Glomerular visceral epithelial cell (primary cell): ENCODE measurements around the gene GALNT10.
A peak's percentile ranks its signal among the peaks of the same experiment; 100 is the strongest.

ENCODE experiments used
- DNase-seq: peaks from one replicate; pipeline ENCODE4 v3.0.0-alpha.2; 2016; ENCODE audit errors: extremely low spot score

Gene GALNT10

DNA sequence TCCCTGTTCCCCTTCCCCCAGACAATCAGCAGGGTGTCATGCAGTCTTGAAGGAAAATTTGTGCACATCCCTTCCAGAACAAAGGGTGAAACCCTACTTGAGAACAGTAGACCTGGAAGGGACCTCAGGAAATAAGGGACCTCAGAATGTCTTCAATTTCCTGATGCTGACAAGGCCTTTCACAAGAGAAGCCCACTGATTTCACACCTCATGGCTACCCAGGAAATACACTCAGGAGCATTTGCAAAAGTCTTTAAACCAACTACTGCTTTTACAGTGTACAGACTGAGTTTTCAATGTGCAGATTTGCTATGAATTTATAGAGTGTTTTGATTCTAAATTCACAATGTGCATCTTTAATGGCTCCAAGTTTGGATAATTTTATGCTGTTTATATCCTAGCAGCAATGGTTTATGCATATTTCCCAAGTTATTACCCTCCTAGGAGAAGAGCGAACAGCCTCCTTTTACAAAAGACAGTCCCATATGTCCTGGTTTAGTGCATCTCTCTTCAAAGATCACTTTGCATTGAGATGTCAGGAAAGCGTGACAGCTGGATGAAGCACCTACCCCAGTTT is 74.8 kb downstream of the GALNT10 start:
- DNase-seq = no peak

DNA sequence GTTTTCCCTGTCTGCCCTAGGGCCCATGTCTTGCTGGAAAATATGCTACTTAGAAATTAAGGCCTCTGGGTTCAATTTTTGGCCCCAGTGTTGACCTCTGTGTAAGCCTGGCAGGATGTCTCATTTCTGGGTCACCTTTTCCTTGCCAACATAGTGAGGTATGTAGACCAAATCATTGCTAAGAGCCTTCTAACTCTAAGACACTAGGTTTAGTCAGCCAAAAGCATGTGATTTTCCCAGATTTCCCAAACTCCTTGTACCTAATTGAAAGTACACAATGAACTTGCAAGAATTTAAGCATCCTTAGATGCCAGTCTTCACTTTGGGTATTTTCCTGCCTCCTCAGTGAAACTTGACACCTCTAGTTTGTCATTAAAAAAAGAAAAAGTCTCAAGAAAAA is 77.0 kb downstream of the GALNT10 start:
- DNase-seq = no peak

- no peak for DNase-seq
These were observed 77.5 kb downstream of the GALNT10 start for GRCh38 chr5:154268073-154268472.

DNA sequence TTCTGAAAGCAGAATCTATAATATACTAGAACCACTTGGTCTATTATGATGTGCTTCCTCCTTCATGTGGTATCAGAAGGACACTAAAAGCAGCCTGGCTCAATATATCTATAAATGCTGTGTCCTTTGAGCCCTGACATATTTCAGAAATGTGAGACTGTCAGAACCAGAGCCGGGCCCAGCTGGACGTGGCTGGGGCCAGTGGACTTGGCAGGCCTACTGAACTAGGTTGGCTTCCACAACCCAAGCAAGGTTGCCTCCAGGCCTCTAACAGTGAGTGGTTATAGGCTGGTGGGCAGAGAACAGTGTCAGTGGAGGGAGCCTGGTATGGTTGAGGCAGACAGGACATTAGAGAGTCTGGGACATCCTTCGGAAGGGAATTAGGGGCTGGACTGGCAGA is 78.9 kb downstream of the GALNT10 start:
- no peak for DNase-seq

DNA sequence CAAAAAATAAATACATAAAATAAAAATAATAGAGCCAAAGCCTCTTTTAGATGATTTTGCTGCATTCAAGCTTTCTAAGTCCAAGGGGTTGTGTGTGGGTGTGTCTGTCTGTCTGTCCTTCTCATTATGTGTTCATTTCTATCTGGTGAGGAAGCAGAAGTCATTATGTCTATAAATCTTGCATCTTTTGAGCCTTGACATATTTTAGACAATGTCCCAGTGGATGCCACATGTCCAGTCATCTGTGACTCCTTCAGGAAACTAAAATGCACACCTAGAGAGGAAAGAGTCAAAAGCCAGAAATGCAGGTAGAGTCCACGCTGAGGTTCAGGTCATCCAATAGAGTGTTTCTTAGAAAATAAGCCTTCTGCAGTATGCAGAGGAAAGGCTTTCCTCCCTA is 80.9 kb downstream of the GALNT10 start:
- no peak for DNase-seq

DNA sequence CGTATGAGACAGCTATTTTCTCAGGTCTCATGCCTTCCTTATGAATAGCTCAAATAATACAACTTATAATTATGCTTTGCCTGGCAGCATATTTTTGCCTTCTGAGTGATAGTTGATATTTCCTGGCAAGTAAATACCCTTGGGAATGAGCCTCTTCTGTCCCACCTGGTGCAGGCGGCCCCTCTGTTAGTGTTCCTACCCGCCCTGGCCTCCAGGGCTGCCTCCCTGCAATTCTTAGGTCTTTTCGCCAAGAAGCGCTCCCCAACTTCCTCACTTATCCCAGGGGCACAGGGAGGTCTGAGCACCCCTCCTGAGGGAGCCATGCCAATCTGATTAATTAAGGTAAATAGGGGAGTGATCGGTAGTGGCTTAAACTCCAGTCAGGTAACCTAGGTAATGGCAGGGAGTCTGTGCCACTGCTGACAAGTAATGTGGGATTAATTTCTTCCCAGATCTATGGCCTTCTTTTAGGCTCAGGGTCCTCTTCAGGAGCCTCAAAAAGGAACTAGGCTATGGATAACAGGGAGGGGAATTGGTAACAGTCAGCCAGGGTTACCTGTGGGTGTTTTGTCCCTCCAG is 81.5 kb downstream of the GALNT10 start:
- DNase-seq = no peak

DNA sequence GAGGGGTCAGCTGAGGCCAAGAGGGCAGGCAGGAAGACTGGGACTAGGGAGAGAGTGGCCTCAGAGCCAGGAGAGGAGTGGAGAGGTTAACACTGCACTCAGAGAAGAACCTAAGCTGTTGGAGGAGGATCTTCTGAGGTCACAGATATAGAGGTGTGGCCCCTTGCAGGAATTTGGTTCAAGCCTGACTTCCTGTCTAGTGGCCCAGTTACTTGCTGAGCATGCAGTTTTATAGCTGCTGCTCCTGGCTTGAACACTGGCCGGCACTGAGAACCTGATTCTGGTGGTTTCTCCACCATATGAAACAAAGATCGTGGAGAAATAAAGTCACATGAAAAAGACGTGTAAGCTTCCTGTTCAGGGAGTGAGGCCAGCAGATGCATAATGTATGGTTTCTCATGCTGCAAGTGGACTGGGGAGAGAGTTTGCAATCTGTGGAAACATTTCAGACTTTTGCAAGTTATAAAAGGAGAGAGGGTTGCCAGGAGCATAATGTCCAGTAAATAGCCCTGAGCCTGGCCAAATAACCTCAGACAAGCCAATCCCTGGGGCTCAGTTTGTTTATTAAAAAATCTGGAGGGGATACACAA is 82.6 kb downstream of the GALNT10 start:
- peak; percentile 45 for DNase-seq

DNA sequence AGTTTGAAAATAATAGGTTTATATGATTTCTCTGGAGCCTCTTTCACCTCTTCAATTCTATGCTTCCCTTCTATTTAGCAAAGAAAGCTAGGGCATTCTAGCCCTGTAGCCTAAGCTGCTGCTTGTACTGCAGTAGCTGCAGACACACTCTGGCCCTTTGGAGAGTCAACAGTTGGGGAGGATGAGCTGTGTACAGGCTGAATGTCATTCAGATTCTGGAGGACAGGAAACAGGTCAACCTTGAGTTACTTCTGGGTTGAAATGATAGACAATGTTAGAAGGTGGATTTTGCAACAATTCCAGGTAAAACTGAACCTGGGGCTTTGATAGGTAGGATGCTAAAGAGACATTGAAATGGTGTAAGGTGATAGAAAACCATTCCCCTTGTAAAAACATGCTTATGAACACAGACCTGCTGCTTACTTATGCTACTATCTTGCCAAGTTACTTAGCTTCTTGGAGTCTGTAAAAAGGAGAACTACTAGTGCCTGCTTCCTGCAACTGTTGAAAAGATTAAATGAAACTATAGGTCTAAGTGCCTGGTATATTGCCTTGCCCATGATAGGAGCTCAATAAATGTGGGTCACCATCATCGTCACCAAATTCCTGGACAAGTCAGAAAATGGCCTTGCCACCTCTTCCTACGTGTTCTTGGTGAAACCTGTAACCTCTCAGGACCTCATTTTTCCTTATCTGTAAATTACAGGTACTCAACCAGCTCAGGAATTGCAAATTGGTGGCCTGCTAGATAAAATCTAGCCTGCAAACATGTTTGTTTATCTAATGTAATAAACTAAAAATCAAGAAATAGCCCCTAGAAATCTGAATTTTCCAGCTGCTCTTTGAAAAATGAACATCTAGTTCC is 83.7 kb downstream of the GALNT10 start:
- no peak for DNase-seq

DNA sequence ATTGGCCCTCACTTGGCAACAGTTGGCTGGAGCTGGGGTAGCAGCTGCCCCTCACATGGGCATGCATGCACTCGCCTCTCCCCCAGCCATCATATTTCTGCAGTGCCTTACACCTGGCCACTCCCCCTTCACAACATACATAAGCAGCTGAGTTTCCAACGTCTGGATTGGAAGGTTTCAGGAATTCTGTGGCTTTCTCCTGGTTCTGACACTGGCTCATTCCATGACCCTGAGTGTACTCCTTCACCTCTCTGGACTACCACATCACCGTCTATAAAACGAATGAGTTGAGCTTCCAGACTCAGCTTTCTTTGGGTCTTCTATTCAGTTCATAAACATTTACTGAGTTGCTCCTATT is 84.3 kb downstream of the GALNT10 start:
- peak; percentile 64 for DNase-seq

DNA sequence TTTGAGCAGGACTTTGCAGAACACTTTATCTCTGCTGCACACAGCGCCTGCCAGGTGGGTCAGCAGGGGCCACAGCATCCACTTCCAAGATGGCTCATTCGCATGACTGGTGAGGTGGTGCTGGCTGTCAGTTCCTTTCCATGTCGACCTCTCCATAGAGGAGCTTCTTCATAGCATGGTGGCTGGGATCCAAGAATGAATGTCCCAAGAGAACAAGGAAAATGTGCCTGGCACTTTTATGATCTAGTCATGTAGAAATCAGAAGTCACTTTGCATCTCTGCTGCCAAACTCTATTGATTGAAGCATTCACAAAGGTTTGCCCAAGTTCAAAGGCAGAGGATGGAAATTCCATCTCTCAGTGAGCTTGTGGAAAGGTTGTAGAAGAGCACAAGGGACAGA is 85.0 kb downstream of the GALNT10 start:
- no peak for DNase-seq

DNA sequence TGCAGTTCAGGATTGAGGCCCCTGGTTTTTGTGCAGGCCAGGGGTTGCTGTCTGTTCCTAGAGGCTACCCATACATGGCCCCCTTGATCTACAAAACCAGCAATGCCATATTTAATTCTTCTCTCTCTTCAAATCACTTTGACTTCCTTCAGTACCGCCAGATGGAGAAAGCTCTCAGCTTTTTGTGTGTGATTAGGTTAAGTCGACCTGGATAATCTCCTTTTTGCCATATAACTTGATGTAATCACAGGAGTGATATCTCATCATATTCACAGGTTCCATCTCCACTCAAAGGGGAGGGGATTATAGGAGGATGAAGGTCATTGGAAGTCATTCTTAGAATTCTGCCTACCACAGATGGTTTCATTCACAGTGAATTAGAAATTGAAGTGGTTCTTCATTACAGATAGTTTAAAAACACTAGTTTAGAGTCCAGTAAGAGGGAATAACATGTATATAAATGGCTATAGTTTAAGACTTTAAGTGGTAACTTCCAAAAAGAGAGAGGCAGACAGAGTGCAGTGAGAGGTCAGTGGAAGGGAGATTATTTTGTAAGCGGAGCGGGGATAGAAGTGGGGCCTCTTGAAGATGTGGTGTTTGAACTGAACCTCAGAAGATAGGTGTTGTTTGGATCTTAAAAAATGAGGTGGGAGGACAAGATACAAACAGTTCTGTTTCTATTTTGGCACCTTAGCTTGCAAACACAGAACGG is 85.9 kb downstream of the GALNT10 start:
- DNase-seq = no peak

GRCh38 chr5:154276973-154277331 is 86.4 kb downstream of the GALNT10 start:
- DNase-seq = peak; percentile 57

DNA sequence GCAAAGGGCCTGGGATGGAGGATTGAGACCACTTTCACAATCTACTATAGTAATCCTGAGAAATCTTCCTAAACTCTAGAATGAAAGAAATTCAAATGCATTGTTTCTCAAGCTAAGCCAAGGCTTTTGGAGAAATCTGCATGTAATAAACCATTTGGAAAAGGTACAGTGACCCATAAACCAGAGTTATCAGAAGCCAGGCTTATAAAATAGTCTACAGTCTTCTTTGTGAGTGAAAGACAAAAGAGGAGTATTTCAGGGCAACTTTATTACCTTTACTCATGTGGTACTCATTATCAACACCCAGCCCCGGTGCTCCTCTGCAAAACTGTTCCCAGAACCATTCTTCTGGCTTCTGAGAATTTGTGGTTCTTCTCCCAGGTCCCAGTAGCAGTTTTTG is 87.0 kb downstream of the GALNT10 start:
- no peak for DNase-seq

DNA sequence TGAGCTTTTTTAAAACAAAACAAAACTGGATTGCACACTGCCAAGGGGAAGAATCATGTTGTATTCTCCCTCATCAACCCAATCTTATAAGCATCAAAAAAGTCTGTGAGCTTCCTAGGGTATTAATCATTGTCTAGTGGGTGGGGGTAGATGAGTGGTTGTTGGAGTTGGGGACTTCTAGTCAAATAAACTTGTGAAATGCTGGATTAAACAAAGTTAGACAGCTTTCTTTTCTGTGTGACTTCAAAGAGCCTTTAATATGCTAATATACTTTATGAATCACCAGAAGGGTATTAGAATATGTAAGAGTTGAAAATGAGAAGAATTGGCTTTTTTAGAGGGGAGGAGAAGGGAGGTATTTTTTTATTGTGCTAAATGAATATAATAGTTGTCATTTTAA is 87.7 kb downstream of the GALNT10 start:
- DNase-seq = no peak

- no peak for DNase-seq
These were observed 88.4 kb downstream of the GALNT10 start for GRCh38 chr5:154278908-154279307.

DNA sequence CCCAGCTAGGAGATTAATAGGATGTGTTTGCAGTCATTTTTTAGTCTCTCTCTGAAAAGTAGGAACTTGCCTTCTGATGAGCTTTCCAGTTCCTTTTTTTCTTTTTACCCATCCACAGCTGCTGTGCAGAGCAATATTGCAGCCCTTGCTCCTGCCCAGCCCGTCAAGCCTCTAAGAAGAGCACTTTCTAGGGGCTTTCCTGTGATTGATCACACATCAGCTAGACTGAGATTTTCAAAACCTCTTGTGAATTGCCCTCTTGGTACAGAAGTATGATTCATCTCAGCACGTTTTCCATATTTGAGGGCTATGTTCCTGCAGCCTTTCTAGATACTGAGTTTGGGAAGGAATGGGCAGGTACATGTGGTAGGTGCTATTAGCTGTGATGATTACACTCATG is 93.9 kb downstream of the GALNT10 start:
- no peak for DNase-seq

DNA sequence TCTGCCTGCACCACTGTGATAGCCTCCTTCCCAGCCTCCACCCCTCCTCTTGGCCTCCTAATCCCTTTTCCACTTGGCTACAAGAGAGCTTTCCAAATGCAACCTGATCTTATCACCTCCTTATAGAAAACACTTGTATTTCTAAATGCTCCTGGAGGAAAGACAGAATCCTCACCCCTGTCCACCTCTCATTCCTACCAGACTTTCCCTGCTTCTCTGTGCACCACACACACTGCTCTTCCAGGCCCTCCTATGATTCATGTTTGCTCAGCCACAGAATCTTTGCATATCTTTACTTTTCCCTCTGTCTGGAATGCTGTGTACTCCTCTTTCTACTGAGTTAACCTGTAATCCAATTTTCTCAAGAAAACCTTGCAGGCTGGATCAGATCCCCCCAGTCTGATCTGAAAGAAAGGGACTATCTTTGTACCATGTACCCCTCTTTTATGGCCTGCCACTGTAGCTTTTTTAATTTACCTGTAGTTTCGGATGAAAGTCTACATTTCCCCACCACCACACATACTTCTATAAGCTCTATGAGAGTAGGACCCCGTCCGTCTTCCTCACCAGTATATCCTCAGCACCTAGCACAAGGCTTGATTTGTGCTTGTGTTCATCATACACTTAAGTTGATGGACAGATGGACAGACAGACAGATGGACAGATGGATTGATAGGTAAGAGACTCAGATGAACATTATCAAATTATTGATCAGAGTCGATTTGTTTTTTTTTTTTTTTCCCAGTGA is 95.3 kb downstream of the GALNT10 start:
- peak; percentile 79 for DNase-seq

DNA sequence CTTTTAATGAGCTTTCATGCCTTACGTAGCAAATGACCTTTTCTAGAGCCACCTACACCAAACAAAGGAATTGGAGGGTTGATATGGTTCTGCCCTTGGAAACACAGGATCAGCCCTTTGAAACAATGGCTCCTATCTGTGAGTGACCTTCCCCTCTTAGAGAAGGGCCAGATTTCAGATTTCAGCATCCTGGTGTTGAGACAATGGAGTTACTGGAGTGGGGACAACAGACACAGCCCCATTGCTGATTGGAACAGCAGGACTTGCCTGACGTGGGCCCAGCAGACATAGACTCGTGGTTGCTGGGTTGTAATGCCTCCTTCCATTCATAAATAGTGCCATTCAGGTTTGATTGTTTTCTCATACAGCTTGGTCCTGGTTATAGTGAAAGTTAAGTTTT is 96.0 kb downstream of the GALNT10 start:
- DNase-seq = no peak

- DNase-seq = peak; percentile 87
These were observed 96.6 kb downstream of the GALNT10 start for GRCh38 chr5:154287136-154287535.

DNA sequence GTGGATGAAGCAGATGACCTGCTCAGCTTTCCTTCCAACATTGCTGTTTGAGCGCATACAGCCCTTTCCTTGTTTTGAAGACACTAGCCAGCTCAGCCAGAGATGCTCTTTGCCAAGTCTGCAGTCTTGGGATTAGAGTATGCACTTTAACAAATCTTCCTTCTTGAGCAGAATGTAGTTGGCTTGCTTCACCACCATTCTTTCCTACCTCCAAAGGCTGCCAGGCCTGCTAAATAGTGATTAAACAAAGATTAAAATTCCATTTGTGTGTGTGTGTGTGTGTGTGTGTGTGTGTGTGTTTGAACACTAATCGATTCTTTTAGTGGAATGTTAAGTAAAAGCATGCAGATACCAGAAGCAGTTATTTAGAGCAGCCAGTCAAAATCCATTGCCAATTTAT is 97.6 kb downstream of the GALNT10 start:
- DNase-seq = no peak

DNA sequence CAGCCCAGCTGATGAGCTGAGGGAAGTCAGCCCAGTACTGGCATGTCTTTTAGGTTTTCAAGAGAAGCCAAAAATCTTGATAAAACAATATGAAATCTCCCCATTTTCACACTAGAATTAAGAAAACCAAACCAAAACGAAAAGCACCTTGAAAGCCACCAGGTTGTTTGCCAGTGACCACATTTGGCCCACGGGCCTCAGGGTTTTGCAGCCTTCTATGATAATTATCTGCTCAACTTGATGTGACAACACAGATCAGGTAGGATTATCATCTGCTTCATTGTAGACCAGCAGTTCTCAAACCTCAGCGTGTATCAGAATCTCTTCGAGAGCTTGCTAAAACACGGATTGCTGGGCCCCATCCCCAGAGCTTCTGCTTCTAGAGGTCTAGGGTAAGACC is 101.4 kb downstream of the GALNT10 start:
- no peak for DNase-seq

GRCh38 chr5:154293219-154293618 is 102.7 kb downstream of the GALNT10 start:
- DNase-seq = no peak
